ENCODE measurements around the gene FAM76A.
"Not testable (repeated sequence)": the region's sequence is repeated elsewhere in the genome, so short reads cannot be mapped to it uniquely, and the experiment has no call there.

The FAM76A gene

DNA sequence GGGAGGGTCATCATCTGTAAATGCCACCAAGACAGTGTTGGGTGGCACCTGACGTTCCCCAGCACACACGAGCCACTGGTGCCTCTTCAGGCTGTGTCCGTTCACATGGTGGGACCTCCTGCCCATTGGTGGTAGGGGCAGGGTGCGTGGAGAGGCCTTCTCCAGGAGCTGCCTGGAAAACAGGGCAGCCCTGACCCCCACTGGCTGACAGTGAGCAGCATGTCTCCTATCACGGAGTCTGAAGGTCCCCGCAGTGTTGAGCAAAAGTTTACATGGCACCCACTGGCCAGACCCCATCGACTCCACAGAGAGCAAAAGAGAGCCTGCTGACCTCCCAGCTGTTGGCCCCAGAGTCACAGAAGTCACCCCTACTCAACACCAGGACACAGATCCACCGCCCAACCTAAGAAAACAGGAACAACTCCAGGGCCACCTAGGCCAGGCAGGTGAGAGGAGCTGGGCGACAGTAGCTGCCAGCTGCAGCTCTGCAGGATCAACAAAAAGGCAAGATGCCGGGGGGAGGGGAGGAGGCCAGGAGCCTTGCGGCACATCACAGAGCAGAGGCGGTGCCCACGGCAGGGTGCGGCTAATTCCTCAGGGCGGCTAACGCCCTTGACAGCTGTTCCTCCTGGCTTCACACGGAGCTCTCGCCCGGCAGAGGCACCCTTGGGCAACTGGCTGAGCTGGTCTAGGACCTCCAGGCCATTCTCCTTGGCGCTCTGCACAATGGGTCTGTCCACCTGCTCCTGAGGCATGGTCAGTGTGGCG is 39.4 kb upstream of the FAM76A start:
- Histone ChIP-seq H3K27ac (no peak overlapping the region), H3K4me3 (no peak overlapping the region)
- TF ChIP-seq, protein P1, sequence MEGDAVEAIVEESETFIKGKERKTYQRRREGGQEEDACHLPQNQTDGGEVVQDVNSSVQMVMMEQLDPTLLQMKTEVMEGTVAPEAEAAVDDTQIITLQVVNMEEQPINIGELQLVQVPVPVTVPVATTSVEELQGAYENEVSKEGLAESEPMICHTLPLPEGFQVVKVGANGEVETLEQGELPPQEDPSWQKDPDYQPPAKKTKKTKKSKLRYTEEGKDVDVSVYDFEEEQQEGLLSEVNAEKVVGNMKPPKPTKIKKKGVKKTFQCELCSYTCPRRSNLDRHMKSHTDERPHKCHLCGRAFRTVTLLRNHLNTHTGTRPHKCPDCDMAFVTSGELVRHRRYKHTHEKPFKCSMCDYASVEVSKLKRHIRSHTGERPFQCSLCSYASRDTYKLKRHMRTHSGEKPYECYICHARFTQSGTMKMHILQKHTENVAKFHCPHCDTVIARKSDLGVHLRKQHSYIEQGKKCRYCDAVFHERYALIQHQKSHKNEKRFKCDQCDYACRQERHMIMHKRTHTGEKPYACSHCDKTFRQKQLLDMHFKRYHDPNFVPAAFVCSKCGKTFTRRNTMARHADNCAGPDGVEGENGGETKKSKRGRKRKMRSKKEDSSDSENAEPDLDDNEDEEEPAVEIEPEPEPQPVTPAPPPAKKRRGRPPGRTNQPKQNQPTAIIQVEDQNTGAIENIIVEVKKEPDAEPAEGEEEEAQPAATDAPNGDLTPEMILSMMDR (IDR thresholded peaks at IDR 0.05): no peak
- DNase-seq (ENCODE audit: low spot score): no peak

GRCh38 chr1:27687906-27688305 is 37.9 kb upstream of the FAM76A start:
- Histone ChIP-seq H3K27ac (no peak overlapping the region), H3K4me3 (no peak overlapping the region)
- no peak for DNase-seq (ENCODE audit: low spot score)
- TF ChIP-seq, protein P1 (IDR thresholded peaks at IDR 0.05): no peak

DNA sequence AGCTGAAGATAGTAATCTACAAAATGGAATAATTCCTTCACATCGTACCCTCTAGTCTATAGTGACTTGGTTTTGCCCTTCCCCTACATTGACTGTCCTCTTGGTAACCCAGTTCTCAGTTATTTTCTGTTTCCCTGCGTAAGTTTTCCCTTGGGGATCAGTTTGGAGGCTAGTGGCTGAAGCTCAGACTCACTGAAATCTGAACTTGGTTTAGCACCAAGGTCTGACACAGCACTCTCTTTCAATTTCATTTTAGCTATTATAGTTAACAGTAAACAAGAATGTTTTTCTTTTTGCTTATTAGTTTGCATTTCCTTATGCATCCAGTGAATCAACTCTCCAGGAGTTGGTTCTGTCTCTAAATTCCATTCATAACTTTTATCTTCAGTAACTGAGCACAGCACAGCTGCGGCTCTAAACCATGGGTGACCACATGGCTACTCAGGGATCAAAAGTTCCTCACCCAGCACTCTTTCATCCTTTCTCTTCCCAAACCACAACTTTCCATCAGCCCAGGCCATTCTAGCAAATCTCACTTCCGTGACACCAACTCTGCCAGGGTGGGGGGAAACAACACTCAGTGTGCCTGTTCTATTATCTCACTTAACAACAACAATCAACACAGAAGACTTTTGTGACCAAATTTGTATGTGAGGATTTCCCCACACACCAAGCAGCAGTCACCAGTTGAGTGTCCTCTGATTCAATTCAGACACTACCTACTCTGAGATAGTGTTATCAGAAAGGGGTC is 36.2 kb upstream of the FAM76A start:
- peak overlapping the region in 1 of 2 donors; percentile 48 for H3K27ac ChIP-seq
- no peak for DNase-seq (ENCODE audit: low spot score)
- peak overlapping the region; percentile 15 for H3K4me3 ChIP-seq

GRCh38 chr1:27690183-27690582 is 35.6 kb upstream of the FAM76A start:
- Histone ChIP-seq H3K4me3 (no peak overlapping the region), H3K27ac (no peak overlapping the region)
- TF ChIP-seq, protein P1 (IDR thresholded peaks at IDR 0.05): no peak
- DNase-seq (ENCODE audit: low spot score): no peak

More for the DNA sequence above, 36.2 kb upstream of the FAM76A start:
- TF ChIP-seq, protein P1 (IDR thresholded peaks at IDR 0.05): no peak

GRCh38 chr1:27696835-27697234 is 28.9 kb upstream of the FAM76A start:
- not testable (repeated sequence) for H3K27ac ChIP-seq; DNase-seq (ENCODE audit: low spot score); H3K4me3 ChIP-seq

GRCh38 chr1:27704958-27705357 is 20.8 kb upstream of the FAM76A start:
- DNase-seq (ENCODE audit: low spot score): no peak
- no peak overlapping the region for H3K4me3 ChIP-seq
- TF ChIP-seq, protein P1 (IDR thresholded peaks at IDR 0.05): no peak
- H3K27ac ChIP-seq: no peak overlapping the region

GRCh38 chr1:27705545-27705944 is 20.2 kb upstream of the FAM76A start:
- TF ChIP-seq, protein P1 (IDR thresholded peaks at IDR 0.05): no peak
- no peak for DNase-seq (ENCODE audit: low spot score)
- Histone ChIP-seq H3K4me3 (no peak overlapping the region), H3K27ac (no peak overlapping the region)
